ENCODE results near the gene TRIM42.

TRIM42 gene

DNA sequence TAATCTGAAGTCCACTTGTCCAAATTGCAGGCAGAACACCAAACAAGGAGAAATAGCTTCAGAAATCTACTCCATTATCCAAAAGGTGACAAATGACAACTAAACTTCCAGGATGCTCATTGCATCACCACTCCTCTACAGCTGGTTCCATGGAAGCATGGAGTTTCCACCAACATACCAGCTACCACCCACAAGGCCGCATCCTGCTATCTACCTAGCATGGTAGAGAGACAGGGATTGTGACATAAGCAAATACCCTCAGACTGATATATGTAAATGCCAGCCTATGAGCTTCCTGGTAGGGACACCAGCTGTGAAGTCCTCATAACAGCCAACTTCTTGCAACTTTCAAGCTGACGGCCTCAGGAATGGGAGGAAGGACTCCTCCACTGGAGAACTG lies at the start of gene TRIM42:
Gene TRIM42, plus strand, starts transcription at position 301 of the 400 bp plus-strand sequence. CDS start 166 bp downstream, outside the sequence.
- DNase-seq = no peak

DNA sequence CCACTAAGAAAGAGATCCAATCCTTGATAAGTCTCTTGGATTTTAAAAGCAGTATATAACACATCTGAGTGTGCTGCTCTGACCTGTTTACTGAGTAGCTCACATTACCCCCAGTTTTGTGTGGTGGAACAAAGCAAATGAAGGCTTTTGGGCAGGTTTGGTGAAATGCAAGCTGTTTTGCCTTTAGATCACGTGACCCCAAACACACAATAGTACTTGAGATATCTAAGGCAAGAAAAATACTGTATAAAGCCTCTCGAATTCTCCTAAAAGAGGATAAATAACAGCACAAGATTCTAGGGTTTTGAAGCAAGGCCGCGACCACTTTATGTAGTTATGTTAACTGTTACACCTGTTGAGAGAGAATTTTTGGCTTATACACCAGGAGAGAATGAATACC lies 49.3 kb upstream of the TRIM42 start:
- DNase-seq = no peak

DNA sequence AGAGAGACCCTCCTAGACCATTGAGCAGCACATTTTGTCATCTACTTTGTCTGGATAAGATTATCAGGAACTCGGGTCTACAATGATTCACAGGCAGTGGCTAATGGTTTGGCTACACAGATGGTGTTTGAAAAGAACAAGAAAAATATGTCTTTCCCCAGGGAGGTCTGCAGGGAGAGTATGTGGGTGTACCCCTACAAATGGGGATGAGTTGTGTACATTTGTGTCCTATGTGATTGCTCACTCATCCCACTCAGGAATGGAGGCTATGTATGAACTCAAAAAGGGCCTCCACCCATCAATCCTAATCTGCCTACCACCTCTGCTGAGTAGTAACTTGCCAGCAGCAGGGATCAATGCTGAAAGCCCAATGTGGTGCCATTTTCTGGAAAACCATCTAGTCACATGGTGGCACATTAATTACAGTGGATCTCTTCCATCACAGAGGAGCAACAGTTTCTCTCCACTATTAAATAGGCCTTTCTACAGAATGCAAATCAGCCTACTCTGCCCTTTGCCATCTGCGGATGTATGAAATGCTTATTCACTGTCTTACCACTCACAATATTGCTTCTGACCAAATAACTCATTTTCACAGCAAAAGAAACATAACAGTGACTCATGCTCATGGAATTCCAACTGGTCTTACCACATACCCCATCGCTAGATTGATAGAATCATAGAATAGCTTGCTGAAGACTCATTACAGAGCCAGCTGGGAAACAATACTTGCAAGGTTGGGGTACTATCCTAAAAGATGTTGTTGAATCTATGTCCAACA lies 48.3 kb upstream of the TRIM42 start:
- DNase-seq = no peak

DNA sequence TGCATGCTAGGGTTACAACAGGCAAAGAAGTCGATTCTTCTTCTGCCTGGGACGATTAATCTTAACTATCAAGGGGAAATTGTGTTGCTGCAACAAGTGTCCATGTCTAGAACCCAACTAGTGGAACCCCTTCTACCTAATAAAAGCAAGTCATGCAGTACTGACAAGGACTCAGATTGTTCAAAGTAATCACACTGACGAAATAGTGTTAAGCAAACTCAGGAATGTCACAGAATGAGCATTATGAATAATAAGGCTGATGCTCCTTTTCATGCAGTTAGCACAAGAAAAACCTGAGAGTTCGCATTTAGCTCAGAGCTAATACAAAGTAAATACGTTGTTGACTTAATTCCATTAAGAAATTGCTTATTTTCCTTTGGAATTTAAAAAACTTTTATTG lies 47.5 kb upstream of the TRIM42 start:
- no peak for DNase-seq

DNA sequence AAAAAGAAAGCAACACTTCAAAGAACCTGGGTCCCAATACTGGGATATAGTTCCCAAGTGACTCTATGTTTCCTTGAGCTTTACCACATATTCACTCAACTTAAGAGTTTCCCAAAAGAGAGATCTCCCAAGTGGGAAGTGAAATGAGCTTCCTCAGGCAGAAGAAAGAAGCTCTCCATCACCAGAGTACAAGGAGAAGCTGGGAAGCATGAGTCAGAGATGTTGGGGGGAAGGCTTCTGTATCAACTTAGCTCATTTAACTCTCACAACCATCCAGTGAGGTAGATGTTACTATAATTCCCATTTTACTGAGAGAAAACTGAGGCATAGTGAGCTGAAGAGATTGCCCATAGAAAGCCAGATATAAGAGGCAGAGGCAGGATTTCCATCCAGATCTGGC lies 47.0 kb upstream of the TRIM42 start:
- DNase-seq = no peak

DNA sequence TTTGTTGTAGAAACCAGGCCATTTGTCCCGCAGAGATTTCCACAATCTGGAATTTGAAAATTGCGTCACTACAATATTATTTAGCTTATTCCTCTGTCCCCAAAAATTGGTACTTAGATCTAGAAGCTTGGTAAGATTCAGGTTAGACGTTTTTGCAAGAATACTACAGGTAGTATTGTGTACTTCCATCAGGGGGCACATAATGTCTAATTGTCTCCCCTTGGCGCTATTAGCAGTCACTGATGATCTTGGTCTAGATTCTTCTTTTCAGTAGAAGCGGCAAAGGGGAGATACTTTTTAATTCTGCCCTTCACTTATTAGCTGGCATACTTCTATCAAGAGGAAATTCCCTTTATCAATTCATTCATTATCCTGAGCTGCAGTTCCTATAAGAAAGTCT lies 42.6 kb upstream of the TRIM42 start:
- no peak for DNase-seq

DNA sequence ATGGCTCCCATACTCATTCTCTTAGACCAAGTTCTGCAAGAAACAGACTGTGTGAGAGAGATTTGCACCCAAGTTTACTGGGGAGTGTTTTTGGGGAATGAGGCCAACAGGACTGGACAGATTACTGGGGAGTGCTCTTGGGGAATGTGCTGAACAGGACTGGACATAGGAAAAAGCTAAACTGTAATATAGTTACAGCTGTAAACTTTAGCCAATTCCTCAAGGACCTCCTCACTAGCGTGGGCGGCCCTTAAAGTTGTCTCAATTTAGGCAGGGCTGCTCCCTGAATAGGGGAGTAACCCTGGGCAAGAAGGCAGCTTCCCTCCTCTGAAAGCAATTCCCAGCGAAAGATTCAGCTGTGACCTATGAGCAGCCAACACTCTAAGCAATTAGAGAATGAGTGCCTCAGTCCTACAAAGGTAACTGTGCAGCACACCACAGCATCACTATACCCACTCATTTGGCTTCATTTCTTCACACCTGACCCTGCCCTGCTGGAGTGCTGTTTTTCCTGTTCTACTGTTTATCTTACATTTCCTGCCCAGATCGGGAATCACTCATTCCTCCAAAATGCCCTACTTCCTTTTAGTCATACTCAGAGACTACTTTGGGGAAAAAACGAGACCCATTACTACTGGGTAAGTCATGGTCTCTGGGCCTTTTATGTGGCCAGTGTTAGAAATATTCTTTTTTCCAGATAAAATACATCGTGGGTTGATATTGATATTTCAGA lies 41.3 kb upstream of the TRIM42 start:
- DNase-seq = no peak

DNA sequence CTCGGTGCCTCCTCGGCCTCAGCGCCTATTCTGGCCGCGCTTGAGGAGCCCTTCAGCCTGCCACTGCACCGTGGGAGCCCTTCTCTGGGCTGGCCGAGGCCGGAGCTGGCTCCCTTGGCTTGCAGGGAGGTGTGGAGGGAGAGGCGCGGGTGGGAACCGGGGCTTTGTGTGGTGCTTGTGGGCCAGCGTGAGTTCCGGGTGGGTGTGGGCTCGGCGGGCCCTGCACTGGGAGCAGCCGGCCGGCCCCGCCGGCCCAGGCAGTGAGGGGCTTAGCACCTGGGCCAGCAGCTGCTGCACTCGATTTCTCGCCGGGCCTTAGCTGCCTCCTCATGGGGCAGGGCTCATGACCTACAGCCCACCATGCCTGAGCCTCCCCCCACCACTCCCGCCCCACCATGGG lies 26.6 kb upstream of the TRIM42 start:
- DNase-seq = no peak

DNA sequence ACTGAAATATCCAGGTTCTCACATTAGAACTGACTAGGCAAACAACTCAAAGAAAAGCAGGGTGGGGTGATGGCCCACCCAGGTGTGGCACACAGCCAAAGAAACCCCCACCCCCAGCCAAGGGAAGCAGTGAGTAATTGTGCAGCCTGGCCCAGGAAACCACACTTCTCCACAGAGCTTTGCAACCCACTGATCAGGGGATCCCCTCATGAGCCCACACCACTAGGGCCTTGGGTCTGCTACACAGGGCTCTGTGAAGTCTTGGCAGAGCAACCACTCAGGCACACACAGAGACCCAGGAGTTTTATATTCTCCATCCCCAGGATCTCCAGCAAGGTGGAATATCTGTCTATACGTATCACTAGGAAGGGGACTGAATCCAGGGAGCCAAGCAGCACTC lies 22.2 kb upstream of the TRIM42 start:
- DNase-seq = no peak

DNA sequence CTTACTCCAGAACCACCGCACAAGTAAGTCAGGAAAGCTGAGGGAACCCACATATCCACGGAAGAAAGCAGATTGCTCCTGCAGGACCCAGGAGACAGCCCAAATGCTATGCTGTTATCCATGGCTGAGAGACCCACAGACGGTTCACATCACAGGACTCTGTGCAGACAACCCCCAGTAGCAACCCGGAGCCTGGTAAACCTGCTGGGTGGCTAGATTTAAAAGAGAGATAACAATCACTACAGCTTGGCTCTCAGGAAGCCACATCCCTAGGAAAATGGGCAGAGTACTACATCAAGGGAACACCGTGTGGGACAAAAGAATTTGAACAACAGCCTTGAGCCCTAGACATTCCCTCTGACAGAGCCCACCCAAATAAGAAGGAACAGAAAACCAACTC lies 13.8 kb upstream of the TRIM42 start:
- no peak for DNase-seq

DNA sequence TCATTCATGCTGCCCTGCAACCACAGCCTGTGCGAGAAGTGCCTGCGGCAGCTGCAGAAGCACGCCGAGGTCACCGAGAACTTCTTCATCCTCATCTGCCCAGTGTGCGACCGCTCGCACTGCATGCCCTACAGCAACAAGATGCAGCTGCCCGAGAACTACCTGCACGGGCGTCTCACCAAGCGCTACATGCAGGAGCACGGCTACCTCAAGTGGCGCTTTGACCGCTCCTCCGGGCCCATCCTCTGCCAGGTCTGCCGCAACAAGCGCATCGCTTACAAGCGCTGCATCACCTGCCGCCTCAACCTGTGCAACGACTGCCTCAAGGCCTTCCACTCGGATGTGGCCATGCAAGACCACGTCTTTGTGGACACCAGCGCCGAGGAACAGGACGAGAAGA lies 4.7 kb downstream of the TRIM42 start:
- no peak for DNase-seq

DNA sequence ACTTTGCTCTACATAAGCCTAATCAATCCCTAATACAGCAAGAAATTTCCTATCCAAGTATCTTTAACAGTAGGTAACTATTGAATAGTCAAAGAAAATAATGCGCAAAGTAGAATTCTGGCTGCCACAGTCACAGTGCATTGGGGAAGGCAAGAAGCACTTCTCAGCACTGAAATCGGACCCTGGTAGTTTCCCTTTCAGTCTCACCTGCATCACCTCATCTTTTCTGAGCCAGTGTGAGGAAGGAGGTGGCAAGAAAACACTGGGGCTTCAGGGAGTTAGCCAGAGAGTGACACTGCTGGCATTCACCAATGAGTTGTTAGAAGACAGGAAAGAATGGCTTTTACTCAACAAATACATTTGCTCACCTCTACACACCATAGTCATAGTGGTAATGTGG lies 8.3 kb downstream of the TRIM42 start:
- DNase-seq = no peak

DNA sequence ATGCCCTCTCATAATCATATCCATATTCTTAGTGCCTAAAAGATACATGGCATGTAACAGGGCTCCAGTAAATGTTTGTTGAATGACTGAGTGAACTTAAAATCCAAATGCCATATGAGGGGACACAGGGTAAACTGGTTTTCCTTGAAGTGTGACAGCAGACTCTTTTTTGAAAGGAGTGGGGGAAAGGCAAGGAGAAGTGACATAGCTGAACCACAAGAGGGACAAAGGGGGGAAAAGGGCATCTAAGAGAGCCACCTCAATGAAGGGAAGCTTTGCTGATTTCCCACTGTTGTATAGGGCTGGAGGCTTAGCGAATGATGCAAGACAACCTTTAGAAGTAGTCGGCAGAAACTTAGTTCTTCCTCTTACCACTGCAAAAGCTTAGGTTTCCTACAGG lies 9.1 kb downstream of the TRIM42 start:
- DNase-seq = no peak

DNA sequence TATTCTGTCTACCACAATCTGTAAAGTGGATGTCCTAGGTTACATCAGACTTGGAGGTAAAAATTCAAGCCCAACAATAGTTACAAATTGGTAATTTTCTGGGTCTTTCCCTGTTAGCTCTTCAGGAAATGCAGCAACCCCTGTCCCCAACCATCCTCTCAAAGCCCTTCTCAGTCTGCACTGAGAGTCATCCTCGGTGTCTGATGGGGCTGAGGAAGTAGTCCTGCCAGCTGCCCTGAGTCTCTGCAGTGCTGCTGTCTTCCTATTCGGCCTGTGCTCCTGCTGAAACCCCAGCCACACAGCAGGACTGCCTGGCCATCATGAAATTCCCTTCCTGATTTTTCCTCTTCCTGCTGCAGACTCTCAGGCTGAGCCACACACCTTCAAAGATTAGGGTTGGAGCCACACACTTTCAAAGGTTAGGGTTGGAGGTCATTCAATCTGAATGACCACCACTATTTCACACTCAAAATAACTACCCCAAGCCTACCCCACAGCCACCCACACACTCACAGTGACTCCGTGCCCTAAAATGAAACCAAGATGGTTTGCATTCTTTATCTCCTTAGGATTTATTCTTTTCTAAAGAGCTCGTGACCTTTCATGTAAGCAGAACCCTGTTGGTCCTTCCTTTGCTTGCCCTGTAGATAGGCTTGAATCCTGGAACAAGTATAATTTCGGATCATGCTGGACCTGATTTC lies 17.6 kb downstream of the TRIM42 start:
- DNase-seq = no peak

DNA sequence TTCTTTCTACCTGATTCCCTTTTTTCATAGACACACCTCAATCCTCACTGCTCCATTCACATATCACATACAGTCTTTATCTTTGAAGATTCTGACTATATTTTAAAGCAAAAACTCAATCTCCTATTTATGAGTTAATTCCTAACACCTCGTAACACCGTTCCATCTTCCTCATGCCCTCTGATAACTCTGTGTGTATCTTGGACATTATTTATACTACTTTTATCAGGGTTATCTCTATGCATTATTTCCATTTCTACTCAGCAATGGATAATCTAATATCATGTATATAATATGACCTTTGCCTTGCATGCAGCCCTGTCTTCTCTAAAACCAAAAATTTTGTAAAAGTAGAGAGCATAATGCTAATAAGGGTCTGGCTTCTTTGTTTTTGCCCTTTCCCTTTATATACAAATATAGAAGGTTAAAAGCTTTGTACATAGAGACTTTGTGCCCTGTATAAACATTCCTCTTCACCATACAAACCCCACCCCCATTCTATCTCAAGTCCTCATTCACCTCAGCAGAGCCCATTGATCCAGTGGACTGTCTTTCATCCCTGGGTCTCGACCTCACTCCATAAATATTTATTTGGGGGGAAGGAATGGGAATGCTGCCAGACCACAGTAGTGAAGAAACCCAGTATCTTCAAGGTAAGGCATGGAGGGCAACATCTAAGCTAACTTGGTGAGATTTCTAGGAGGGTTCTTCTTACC lies 21.8 kb downstream of the TRIM42 start:
- DNase-seq = no peak

DNA sequence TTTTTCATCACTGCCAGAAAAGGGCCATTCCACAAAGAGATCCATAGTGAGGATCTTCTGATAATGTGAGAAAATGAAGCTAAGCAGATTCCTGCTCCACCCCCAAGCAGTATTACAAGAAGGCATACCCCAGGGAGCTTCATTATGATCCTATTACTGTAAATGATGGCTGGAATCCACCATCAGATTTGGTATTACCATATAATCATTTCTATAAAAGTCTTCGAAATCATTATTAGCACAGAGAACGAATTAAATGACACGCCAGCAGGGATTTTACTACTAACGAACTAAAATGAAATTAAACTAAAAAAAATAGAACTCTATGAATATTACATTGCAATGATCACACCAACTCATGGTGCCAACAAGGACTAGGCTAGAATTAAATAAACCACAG lies 24.4 kb downstream of the TRIM42 start:
- no peak for DNase-seq

DNA sequence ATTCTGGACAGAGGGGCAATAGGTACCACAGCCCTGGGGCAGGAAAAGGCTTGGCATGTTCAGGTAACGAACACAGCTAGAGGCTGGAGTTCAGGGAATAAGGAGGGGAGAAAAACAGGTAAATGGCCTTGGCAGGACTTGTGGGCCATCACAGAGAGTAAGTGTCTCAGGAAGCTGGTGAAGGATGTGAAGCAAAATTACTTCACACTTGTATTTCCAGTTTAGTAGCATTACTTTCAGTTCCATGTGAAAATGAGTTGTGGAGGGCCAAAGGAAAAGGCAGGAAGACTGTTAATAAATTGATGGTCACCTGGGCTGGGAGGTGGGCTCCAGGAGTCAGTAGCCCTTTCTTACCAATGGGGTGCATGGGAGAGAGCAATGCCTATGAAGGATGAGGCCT lies 25.6 kb downstream of the TRIM42 start:
- DNase-seq = no peak

DNA sequence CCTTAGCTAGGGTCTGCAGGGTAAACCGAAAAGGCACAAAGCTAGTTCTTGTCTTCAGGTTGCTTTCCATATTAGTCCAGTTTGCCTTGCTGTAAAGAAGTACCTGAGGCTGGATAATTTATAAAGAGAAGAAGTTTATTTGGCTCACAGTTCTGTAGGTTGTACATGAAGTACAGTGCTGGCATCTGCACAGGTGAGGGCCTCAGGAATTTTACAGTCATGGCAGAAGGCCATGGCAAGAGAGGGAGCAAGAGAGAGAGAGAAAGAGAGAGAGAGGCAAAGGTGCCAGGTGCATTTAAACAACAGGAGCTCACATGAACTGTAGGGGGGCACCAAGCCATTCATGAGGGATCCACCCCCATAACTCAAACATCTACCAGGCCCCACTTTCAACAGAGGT lies 26.9 kb downstream of the TRIM42 start:
- no peak for DNase-seq

DNA sequence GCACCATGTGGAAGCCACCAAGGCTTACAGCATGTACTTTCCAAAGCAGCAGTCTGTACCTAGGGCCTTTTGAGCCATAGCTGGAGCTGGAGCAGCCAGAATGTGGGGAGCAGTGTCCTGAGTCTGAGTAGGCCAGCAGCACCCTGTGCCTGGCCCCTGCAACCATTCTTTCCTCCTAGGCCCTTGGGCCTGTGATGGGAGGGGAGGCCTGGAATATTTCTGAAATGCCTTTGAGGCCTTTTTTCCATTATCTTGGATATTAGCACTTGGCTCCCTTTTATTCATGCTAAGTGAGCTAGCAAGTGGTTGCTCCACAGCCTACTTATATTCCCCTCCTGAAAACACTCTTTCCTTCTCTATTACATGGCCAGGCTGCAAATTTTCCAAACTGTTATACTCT lies 28.1 kb downstream of the TRIM42 start:
- DNase-seq = no peak

DNA sequence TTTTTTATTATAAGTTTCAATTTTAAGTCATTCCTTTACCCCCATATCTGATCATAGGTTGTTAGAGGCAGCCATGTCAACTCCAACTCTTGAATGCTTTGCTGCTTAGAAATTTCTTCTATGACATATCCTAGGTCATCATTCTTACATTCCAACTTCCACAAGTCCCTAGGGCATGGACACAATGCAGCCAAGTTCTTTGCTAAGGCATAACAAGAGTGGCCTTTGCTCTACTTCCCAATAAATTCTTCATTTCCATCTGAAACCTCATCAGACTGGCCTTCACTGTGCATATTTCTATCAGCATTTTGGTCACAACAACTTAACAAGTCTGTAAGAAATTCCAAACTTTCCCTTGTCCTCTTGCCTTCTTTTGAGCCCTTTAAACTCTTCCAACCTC lies 28.5 kb downstream of the TRIM42 start:
- DNase-seq = no peak

DNA sequence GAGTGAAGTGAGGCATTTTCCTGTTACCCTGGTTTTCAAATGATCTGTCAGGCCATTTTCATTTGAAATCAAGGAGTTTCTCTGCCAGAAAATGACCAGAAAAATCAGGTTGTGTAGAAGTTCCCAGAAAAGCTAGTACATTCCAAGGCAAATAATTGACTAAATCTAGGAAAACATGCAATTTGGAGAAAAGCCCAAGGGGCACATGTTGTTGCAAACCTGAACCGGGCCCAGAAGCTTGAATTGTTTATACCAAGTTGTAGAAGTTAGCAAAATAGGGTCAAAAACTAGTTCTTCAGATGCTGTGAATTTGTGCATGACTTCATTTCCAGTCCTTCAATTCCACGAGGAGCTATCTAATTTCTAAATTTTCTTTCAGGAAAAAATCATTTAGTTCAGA lies 31.0 kb downstream of the TRIM42 start:
- DNase-seq = no peak

DNA sequence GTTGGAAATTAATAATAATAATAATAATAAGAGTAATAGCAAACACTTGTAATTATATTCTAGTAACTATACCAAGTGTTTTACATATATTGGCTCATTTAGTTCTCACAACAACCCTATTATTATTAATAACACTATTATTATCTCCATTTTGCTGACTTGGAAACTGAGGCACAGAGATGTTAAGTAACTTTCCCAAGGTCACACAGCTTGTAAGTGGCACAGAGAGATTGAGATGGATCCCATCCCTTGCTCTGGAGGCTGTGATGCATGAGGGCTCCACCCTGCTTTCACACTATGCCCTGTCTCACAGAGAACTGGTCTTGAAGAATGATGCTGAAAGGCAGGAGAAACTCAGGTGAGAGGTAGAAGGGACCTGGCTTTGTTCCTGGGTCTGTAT lies 31.9 kb downstream of the TRIM42 start:
- no peak for DNase-seq

DNA sequence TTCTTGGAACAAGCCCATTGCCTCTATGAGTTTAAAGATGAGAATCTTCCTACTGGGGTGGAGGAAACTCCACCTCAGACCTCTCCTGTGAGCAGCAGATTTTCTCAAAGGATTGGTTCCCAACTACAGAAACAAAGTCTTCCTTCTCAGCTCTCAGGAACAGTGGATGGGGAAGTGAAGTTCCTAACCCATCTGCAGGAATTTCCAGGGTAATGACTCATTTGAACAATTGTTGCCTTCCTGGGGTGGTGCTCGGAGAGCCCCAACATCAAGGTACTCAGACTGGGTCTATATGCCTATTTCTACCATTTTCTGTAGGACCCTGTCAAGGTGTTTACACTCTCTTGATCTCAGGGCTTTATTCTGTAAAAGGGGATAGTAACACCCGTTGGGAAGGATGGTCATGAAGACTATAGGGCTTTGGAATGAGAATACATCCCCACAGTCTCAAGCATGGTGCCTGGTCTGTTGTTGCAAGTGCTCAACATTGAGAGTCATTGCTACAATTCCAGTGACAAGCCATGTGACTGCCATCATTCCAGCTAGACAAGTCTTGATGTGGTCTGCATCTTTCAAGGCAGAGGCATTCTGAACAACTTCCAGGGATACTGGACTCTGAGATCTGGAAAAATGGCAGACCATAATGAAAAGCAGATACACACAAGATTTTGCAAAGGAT lies 33.0 kb downstream of the TRIM42 start:
- DNase-seq = no peak

Measured in GDM1 (cell line).